HG03442 (cell line): ENCODE data around the gene C1S.
"Not testable (repeated sequence)": the region's sequence is repeated elsewhere in the genome, so short reads cannot be mapped to it uniquely, and the experiment has no call there.

ENCODE experiments used
- ATAC-seq: cut with Tn5 transposase; IDR thresholded peaks from one replicate; pipeline ENCODE4 v1.9.1; 2021; ENCODE audit warnings: mild to moderate bottlenecking, moderate library complexity; ENCODE audit not compliant: unreplicated experiment

The C1S gene

DNA sequence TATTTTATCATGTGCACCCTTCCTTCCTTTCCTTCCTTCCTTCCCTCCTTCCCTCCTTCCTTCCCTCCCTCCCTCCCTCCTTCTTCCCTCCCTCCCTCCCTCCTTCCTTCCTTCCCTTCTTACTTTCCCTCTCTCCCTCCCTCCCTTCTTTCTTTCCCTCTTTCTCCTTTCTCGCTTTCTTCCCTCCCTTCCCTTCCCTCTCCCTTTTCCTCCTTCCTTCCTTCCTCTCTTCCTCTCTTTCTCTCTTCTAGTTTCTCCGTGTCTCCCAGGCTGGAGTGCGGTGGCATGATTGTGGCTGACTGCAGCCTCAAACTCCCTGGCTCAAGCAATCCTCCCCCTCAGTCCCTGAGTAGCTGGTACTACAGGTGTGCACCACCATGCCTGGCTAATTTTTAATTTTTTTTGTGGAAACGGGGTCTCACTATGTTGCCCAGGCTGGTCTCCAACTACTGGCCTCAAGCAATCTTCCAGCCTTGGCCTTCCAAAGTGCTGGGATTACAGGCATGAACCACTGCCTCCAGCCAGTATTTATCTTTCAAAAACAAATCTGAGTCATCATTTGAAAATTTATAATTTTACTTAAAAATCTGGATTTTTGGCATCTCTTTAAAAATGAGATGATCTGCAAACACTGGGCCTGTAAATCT, 40.7 kb downstream of the C1S start:
- ATAC-seq, result no peak

- no peak for ATAC-seq
Observed at GRCh38 chr12:7101694-7102131, 41.2 kb downstream of the C1S start.

DNA sequence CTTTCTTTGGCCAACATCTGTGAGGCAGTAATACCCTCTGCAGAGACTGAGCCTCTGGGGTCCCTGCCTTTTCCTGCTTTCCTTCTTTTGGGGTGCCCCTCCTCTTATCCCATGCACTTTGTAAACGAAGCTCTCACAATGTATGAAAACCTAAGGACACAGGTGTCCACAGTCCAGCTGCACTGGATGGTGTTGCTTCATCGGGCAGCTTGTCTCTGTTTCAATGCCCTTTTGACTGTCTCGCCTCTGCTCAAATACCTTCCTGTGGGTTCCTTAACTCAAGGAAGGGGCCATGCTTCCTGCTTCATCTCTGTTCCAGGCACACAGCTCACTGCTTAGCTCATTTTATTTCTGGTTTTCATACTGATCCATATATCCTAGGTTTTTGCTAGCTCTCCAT, 42.1 kb downstream of the C1S start:
- no peak for ATAC-seq

DNA sequence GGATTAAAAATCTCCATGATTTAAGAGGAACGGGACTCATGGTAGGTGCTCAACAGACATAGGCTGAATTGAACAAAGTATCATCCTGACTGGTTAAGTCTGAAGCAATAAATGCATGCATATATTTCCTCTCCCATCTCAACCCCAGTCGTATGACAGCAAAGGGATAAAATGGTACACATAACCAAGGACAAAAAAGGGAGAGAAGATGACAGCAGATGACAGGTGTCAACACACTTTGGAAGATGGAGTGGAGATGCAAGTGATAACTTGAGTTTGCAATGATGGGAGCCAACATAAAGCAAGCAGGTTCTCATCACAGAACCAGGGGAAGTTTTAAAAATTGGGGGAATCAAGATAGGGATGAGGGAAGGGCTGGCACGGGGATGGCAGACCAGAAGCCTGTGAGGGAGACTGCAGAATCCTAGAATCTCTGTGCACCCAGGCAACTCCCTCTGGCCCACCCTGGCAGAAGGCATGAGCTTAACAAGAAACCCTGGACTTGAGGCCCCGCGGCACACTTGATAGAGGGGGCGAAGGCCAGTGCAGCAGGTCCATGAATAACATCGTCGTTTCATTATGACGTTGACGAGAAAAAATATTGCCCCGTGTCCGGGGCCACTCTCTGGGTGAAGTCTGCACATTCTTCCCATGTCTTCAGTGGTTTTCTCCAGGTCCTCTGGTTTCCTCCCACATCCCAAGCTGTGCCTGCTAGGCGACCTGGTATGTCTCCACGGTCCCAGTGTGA, 43.5 kb downstream of the C1S start:
- ATAC-seq, result no peak

GRCh38 chr12:7106082-7106481, 45.6 kb downstream of the C1S start:
- no peak for ATAC-seq

- ATAC-seq, result not testable (repeated sequence)
Observed at GRCh38 chr12:7107181-7107580, 46.7 kb downstream of the C1S start.

DNA sequence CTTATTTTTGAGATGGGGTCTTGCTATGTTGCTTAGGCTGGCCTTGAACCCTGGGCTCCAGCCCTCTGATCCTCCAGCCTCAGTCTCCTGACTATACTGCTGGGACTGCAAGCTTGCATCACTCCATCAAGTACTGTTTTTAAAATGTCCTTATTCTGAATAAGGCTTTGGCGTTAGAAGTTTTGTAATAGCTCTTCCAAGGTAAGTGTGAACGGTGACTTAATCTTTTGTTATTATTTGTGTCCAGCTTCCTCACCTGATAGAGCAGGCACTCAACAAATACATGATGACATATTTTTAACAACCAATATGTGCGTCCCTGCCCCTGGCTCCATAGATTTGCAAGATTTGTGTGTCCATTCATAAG, 47.1 kb downstream of the C1S start:
- no peak for ATAC-seq

DNA sequence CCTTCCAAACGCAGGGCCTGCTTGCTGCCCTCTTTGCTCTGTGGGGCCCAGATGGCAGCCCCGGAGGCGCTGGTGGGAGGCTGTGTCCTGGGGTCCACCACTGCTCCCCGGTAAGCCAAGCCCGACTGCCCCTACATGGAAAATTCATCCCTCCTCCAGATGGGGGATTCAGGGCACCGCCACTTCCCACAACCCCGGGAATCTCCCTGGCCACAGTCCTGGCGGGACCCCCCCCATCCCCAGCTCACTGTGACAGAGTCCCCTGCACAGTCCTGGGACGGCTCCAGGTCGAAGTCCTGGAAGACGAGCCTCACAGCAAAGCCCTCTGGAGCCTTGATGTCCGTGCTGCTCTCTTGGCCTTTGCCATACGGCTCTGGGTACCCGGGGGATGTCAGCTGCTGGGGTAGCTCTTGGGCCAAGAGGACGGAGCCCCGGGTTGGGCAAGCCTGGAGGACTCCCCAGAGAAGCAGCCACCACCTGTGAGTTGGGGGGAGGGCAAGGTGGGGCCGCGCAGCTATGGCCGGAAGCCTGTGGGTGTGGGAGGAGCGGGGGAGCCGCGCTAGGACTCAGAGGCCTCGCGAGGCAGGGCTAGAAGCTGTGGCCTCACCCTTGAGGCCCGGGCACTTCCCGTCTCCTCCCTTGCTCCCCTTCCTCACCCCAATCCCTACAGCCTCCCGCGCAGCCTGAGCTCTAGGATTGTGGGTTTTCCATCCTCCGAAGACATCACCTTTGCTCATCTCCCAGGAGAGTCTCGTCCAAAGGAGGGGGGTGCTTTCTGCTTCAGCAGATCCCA, 47.7 kb downstream of the C1S start:
- peak; percentile 83 for ATAC-seq

DNA sequence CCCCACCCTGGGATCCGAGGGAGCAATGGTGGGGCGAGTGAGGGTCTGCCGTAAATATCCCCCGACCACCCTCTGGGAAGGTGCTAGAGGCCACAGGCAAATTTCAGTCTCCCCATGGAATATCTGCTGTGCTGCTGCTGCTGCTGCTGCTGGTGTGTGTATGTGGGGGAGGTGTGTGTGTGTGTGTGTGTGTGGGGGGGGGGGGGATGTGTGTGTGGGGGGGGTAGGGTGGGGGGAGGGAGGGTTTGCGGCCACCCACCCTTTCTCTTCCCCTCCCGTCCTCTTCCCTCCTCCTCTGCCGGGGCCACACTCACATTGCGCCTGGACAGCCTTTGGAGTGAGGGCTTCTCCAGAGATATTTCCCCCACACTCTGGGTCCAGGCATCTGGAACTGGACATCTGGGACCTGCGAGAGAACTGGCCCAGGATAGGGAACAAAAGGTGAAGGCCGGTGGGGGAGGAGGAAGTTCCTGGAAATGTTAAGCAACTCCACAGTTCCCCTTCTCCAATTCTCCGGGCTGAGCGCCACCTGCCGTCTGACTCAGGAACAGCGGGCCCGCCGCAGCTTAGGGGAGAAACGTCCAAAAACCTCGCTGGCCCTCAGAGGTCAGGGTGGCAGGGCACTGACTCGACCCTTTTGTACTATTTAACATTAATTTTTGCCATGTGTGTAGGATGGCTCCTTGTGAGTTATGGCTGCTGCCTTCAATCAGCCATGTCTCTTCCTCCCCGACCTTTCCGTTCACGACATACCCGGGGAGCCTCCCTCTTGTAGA, 48.5 kb downstream of the C1S start, which contains the start of gene C1RL:
Gene C1RL, minus strand, starts transcription at position 419 of the 776 bp plus-strand sequence. Its CDS starts 34 bp downstream, at position 385.
- no peak for ATAC-seq

DNA sequence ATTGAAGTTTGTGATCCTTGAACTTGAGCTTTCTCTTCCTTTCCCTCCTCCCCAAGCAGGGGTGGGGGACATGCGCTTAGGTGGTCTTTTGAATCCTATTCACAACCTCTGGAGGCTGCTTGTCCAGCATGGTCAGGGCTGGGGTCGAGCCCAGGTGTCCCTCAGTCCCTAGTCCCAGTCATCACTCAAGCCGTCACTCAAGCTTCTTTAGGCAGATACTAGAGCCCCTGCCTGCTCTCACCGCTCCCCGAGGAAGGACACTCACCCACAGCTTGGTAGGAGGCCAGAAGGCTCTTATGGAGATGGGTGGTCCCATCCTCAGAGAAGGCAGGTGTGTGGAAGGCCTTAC, 49.0 kb downstream of the C1S start:
- no peak for ATAC-seq

DNA sequence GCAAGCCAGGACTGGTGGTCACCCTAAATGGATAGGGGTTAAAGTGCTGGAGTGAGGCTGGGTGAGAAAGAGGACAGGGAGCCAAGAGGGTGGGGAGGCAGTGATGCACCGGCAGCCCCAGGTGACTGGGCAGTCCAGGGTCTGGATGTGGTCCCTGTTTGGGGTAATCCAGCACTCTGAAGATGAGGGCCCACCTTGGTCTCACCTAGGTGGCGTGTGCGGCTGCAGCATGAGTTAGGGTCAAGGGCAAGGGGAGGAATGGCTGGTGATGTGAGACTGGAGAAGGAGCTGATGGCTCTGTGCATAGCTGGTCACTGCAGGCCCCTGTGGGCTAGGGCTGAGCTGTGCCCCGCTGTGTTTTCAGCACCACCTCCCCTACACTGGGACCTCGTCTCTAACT, 50.1 kb downstream of the C1S start:
- ATAC-seq, result no peak

GRCh38 chr12:7112041-7112440, 51.5 kb downstream of the C1S start:
- no peak for ATAC-seq

GRCh38 chr12:7113389-7113871, 52.9 kb downstream of the C1S start:
- no peak for ATAC-seq

- no peak for ATAC-seq
Observed at GRCh38 chr12:7114008-7114407, 53.5 kb downstream of the C1S start.

DNA sequence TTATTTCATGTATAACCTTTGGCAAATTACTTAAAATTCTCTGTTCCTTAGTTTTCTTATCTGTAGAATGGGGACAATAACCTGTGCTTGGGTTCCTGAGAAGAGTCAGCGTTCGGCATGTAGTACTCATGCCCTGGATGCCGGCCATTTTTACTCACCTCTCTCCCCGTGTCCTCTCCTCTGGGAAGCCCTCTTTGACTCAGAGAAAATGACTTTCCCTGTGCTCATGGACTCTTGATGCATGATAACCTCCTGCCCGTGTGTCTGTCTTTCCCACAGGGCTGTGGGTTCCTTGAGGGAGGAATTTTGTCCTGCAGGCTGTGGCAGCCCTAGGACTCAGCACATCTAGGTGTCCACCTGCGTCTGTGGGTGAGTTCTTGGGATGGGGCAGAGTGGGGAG, 54.3 kb downstream of the C1S start:
- no peak for ATAC-seq

GRCh38 chr12:7116196-7116595, 55.7 kb downstream of the C1S start:
- no peak for ATAC-seq

DNA sequence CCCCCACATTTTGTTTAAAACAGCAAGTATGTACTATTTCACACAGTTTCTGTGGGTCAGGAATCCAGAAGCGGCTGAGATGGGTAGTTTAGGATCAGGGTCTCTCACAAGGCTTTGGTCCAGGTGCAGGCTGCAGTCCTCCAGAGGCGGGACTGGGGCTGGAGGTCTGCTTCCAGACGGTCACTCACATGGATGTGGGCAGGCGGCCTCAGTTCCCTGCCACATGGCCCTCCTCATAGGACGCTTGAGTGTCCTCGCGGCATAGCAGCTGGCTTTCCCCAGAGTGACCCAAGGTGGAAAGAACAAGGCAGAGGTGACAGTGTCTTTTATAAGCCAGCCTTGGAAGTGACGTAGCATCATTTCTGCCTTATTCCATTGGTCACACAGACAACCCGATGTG, 56.4 kb downstream of the C1S start:
- ATAC-seq, result no peak

DNA sequence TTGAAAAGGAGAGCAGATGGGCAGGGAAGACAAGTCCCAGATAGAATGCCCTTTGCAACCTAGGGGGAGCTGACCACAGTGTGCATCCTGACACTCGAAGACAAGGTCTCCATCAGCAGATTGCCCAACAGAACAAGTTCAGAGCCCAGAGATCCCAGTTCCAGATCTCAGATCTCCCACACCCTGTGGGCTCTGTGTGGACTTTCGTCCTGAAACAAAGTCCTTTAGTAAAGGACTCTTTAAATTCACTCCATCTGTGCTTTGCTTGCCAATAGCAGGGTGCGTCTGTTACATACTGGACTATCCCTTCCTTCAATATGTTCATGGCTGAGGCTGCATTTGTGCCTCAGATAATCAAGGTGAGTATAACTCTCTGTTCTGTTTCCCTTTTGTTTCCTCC, 57.2 kb downstream of the C1S start:
- no peak for ATAC-seq

GRCh38 chr12:7118881-7119280, 58.4 kb downstream of the C1S start:
- no peak for ATAC-seq

GRCh38 chr12:7120166-7120565, 59.6 kb downstream of the C1S start:
- no peak for ATAC-seq
